ENCODE results near the gene NBAS. TPM values are rescaled to one million over a fixed set of nuclear protein-coding genes. Genes with fewer than 3 reads are reported as not detected.

NBAS gene
- total and polyA plus RNA-seq, 2 of the 4 experiments (the other 2 are of a cell fraction) = 22.3 to 105 TPM

DNA sequence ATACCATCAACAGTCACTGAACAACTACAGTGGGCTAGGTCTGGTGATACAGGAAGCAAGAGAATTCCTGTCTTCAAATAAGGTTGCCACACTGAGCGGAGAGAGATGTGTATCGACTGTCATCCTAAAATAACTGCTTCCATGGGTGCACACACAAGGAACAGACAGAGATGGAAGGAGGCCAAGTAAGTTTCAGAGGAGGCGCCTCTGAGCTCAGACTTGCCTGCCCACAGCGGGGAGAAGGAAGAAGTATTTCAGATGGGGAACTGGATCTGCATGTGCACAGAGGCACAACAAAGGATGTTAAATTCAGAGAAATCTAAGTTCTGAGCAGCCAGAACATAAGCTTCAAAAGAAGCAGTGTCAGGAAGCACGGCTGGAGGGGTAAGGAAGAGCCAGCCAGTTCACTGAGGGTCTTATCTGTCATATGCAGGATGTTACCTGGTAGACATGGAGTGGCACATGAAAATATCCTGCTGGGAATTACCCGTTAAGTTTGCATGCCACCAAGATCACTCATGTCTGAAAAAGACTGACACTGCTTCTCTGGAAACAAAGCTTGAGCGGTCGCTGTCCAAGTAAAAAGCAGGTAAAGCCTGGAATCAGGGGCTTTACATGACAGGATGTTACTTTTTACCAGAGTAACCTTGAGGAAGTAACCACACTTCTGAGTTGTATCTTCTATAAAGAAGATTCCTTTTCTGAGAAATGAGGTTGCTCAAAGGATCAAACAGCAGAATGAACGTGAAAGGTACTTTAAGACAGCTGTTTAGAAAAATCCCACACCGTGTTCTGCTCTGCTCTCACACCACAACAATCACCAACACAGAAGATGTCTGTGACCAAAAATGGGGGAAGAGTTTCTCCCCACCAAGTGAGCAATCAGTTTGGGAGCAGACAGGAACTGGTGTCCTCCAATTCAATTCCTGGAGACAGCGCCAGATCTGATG is 260.2 kb downstream of the NBAS start (continued):
- TF ChIP-seq SMC3 (IDR thresholded peaks at IDR 0.05; ENCODE audit: low read depth, low read length) = no peak

- ATAC-seq (ENCODE audit: low read depth) (0 out of 2 replicates have a peak, but pooled peaks have one; percentile 24), DNase-seq (peak; percentile 9)
- Histone ChIP-seq H2BK5ac (ENCODE audit: low read depth, low read length, poor library complexity, severe bottlenecking) (no peak overlapping the region), H2BK120ac (ENCODE audit: low read depth, low read length) (no peak overlapping the region), H2BK15ac (ENCODE audit: low read depth, low read length) (no peak overlapping the region), H3K9me1 (ENCODE audit: insufficient read depth, low read length) (peaks cover 3% of the 10 kb centered on the region), H2AK9ac (replicated peaks; ENCODE audit: low read depth, low read length, poor library complexity) (no peak overlapping the region), H3K27ac (ENCODE audit: insufficient read depth, low read length) (no peak overlapping the region), H3K23ac (ENCODE audit: low read depth, low read length) (no peak overlapping the region), H3K9me3 (ENCODE audit: control insufficient read depth, insufficient read depth, low read length) (no peaks in the 10 kb centered on the region), H3K4me1 (ENCODE audit: control insufficient read depth, insufficient read depth, low read length) (peaks cover 6% of the 10 kb centered on the region), H2AFZ (replicated peaks; ENCODE audit: low read length, poor library complexity) (no peak overlapping the region), H3K79me1 (ENCODE audit: low read depth in 1 of 2, low read length in 2 of 2) (no peaks in the 10 kb centered on the region; a peak in 1 of 4 replicates), H3K18ac (ENCODE audit: low read depth, low read length) (no peak overlapping the region), H4K20me1 (ENCODE audit: insufficient read depth, low read length) (no peaks in the 10 kb centered on the region; the same call in 1 of the 2 replicates), H4K91ac (ENCODE audit: insufficient read depth, low read depth, low read length) (no peak overlapping the region), H3K9ac (ENCODE audit: low read depth, low read length) (no peak overlapping the region), H3K27me3 (ENCODE audit: control insufficient read depth, insufficient read depth, low read length) (no peaks in the 10 kb centered on the region), H2AK5ac (ENCODE audit: low read depth, low read length) (no peak overlapping the region), H3K4me3 (ENCODE audit: insufficient read depth, low read depth, low read length) (no peak overlapping the region), H4K8ac (ENCODE audit: low read depth in 2 of 2, low read length in 2 of 2) (no peak overlapping the region), H3K36me3 (ENCODE audit: control insufficient read depth, insufficient read depth, low read length) (0 out of 2 replicates have a peak, but pooled peaks cover 4% of the 10 kb centered on the region), H3K4ac (ENCODE audit: low read depth, low read length) (no peak overlapping the region), H3K56ac (ENCODE audit: extremely low read depth, insufficient read depth, low read length) (no peak overlapping the region), H3K14ac (replicated peaks; ENCODE audit: low read depth, low read length) (no peak overlapping the region), H4K5ac (ENCODE audit: low read depth, low read length) (no peak overlapping the region), H3K4me2 (ENCODE audit: low read depth, low read length) (no peak overlapping the region), H2BK20ac (ENCODE audit: low read depth, low read length) (no peak overlapping the region)
- WGBS, 2 experiments (ENCODE audit: extremely low coverage in 2 of 2, insufficient read length in 1 of 2) = no CpG with 5 or more reads among the region's 4 CpGs
- ChIA-PET POLR2A (ENCODE audit: unreplicated experiment) (no interaction called here), CTCF (interaction anchor here (1.0 kb wide), 1 partner anchor 11 kb away, joined by 3 read pairs; no protein-coding TSS in a partner anchor)
- BruUV-seq (replicated peaks) = no TSS peak
- intact Hi-C loops (cut with micrococcal nuclease) (no loop called here), in situ Hi-C loops (cut with MboI; ENCODE audit: low sequenced_read_pairs) (no loop called here), dilution Hi-C loops (cut with HindIII; ENCODE audit: low sequenced_read_pairs, unreplicated experiment) (no loop called here)
- TF ChIP-seq CEBPB (IDR thresholded peaks at IDR 0.05; ENCODE audit: low read depth, low read length) (no peak), MAFK (IDR thresholded peaks at IDR 0.05; ENCODE audit: low read depth, low read length) (no peak), CTCF (conservative IDR thresholded peaks at IDR 0.05; ENCODE audit: low read depth, low read length) (no peak), CHD1 (IDR thresholded peaks at IDR 0.05; ENCODE audit: low read depth, low read length) (no peak), RFX5 (IDR thresholded peaks at IDR 0.05; ENCODE audit: low read depth, low read length) (no peak), RCOR1 (IDR thresholded peaks at IDR 0.05; ENCODE audit: insufficient replicate concordance, low read length) (no peak), ELK1 (IDR thresholded peaks at IDR 0.05; ENCODE audit: borderline replicate concordance, low read depth, low read length) (no peak), RAD21 (IDR thresholded peaks at IDR 0.05; ENCODE audit: low read length) (no peak), NFE2L2 (IDR thresholded peaks at IDR 0.05; ENCODE audit: low read depth, low read length) (no peak), MXI1 (IDR thresholded peaks at IDR 0.05; ENCODE audit: borderline replicate concordance, low read depth, low read length) (no peak), BHLHE40 (IDR thresholded peaks at IDR 0.05; ENCODE audit: low read depth, low read length) (no peak), SMC3 (IDR thresholded peaks at IDR 0.05; ENCODE audit: low read depth, low read length) (no peak)
These were observed 261.1 kb downstream of the NBAS start for GRCh38 chr2:15299904-15300520.

Measured in IMR-90 (cell line).